ENCODE measurements around the gene RTN4R. TPM values are rescaled to one million over a fixed set of nuclear protein-coding genes. Genes with fewer than 3 reads are reported as not detected.
A peak's percentile ranks its signal among the peaks of the same experiment; 100 is the strongest.

RTN4R gene
- total and polyA plus RNA-seq, 2 of the 8 experiments (the other 6 are each of a cell fraction or from before 2014, with no cell fraction given), result 21.8 to 41.3 TPM

- Histone ChIP-seq H3K27me3 (replicated peaks in 1 of 4; ENCODE audit: control insufficient read depth in 3 of 4, extremely low read depth in 1 of 4, insufficient read depth in 3 of 4, low read length in 3 of 4) (no peaks in the 10 kb centered on the region), H2BK15ac (ENCODE audit: low read length) (peak overlapping the region; percentile 72; the same call in 1 of the 2 replicates), H4K8ac (ENCODE audit: extremely low read depth, insufficient read depth, low read length) (no peak overlapping the region), H3K23ac (ENCODE audit: insufficient read length) (no peak overlapping the region), H3K27ac (ENCODE audit: low read depth, low read length) (no peak overlapping the region), H2AK5ac (ENCODE audit: low read depth, low read length) (no peak overlapping the region), H3K23me2 (ENCODE audit: low read depth, low read length) (no peaks in the 10 kb centered on the region), H3K4ac (replicated peaks; ENCODE audit: insufficient read length, low read depth, low read length) (no peak overlapping the region), H3K9me3 (ENCODE audit: insufficient read depth in 2 of 2, low read depth in 1 of 2, low read length in 1 of 2) (no peaks in the 10 kb centered on the region), H2BK12ac (ENCODE audit: low read depth, low read length) (peak overlapping the region; percentile 27; the same call in 1 of the 2 replicates), H3K9ac (replicated peaks in 1 of 4; ENCODE audit: extremely low read depth in 1 of 4, low read depth in 3 of 4, low read length in 3 of 4) (no peak overlapping the region), H4K20me1 (replicated peaks in 1 of 2; ENCODE audit: control insufficient read depth in 1 of 2, insufficient read depth in 2 of 2, low read length in 2 of 2) (peaks cover 0 to 1% of the 10 kb centered on the region in 2 experiments), H3K14ac (ENCODE audit: insufficient read length) (no peak overlapping the region), H2BK20ac (ENCODE audit: low read length) (peak overlapping the region; percentile 48; the same call in 1 of the 2 replicates), H4K5ac (ENCODE audit: insufficient read length, low read depth, low read length) (no peak overlapping the region), H3K36me3 (ENCODE audit: control insufficient read depth in 2 of 4, insufficient read depth in 4 of 4, low read length in 3 of 4) (no peaks in the 10 kb centered on the region), H3K18ac (ENCODE audit: extremely low read depth, low read length) (peak overlapping the region; percentile 83), H3K4me2 (ENCODE audit: insufficient read depth in 1 of 2, low read depth in 2 of 2, low read length in 2 of 2) (peak overlapping the region in 1 of 2 experiments; percentile 34; a peak in 1 of 4 replicates), H3K4me1 (replicated peaks in 1 of 4; ENCODE audit: control insufficient read depth in 3 of 4, insufficient read depth in 4 of 4, low read length in 3 of 4) (peaks cover 0 to 23% (median 16%) of the 10 kb centered on the region in 4 experiments; a peak in 6 of 7 replicates), H4K91ac (replicated peaks; ENCODE audit: insufficient read length, low read length) (peak overlapping the region; percentile 82), H2AFZ (ENCODE audit: low read length) (no peak overlapping the region), H3K4me3 (ENCODE audit: extremely low read depth in 1 of 4, insufficient read depth in 2 of 4, low read depth in 3 of 4, low read length in 4 of 4) (no peak overlapping the region), H3K79me2 (ENCODE audit: control insufficient read depth in 1 of 2, insufficient read depth in 2 of 2, low read length in 2 of 2) (no peaks in the 10 kb centered on the region), H3K56ac (replicated peaks; ENCODE audit: insufficient read length, low read depth, low read length) (no peak overlapping the region), H2BK5ac (ENCODE audit: low read depth, low read length) (peak overlapping the region; percentile 71; the same call in 1 of the 2 replicates), H3K79me1 (ENCODE audit: low read depth, low read length) (no peaks in the 10 kb centered on the region), H2BK120ac (replicated peaks; ENCODE audit: low read depth, low read length) (no peak overlapping the region)
- DNase-seq (ENCODE audit: low read depth in 1 of 2, low spot score in 2 of 2), result no peak
- FAIRE-seq, result no peak
- POLR2A ChIA-PET (ENCODE audit: partially characterized antibody), result interaction anchor here (1.2 kb wide), 1 partner anchor 9 kb away, joined by 3 read pairs; no protein-coding TSS in a partner anchor
- CTCF ChIA-PET (ENCODE audit: partially characterized antibody), result interaction anchor here (0.6 to 2.0 kb wide), 5 partner anchors 9 to 220 kb away, joined by 3 to 6 read pairs (median 3); no protein-coding TSS in a partner anchor
- 81% methylated on average over 9 of the region's 9 CpGs; no CpG with 5 or more reads in 1 of the 2 experiments for WGBS, 2 experiments (ENCODE audit: extremely low coverage in 1 of 2, insufficient coverage in 1 of 2, insufficient read length in 1 of 2, insufficient replicate concordance in 2 of 2, low coverage in 1 of 2, low lambda C conversion rate in 2 of 2, missing lambda C conversion rate in 1 of 2)
- peak in 1 of 2 experiments; percentile 26; a peak in 1 of 4 replicates for TF ChIP-seq RAD21 (IDR thresholded peaks at IDR 0.05 in 1 of 2, conservative IDR thresholded peaks at IDR 0.05 in 1 of 2; ENCODE audit: low read depth in 2 of 2, low read length in 2 of 2)
Observed at GRCh38 chr22:20206709-20207215, 61.4 kb downstream of the RTN4R start.

All from H1 (cell line).